HEK293T (cell line): ENCODE data around the gene FARP2.

Experiments used
- BHLHE40 ChIP-seq: fragments of 450-650 bp; IDR thresholded peaks from 2 replicates; pipeline ENCODE4 v1.6.1; 2016; ENCODE audit warnings: mild to moderate bottlenecking, moderate library complexity, borderline replicate concordance
- ELF4 ChIP-seq: fragments of 450-650 bp; IDR thresholded peaks from 2 replicates; pipeline ENCODE4 v1.6.1; 2017; ENCODE audit warnings: antibody characterized with exemption
- FOXA1 ChIP-seq: fragments of 450-650 bp; IDR thresholded peaks from 2 replicates; pipeline ENCODE4 v1.6.1; 2016; ENCODE audit warnings: mild to moderate bottlenecking
- FOXK2 ChIP-seq: fragments of 450-650 bp; IDR thresholded peaks from 2 replicates; pipeline ENCODE4 v1.6.1; 2016; ENCODE audit warnings: mild to moderate bottlenecking
- FOXM1 ChIP-seq: fragments of 450-650 bp; IDR thresholded peaks from 2 replicates; pipeline ENCODE4 v1.6.1; 2017; ENCODE audit warnings: mild to moderate bottlenecking, borderline replicate concordance
- HDGF ChIP-seq: fragments of 450-650 bp; IDR thresholded peaks from 2 replicates; pipeline ENCODE4 v1.6.1; 2017; ENCODE audit warnings: antibody characterized with exemption, borderline replicate concordance
- LEF1 ChIP-seq: fragments of 450-650 bp; IDR thresholded peaks from 2 replicates; pipeline ENCODE4 v1.6.1; 2017; ENCODE audit warnings: mild to moderate bottlenecking, borderline replicate concordance
- NFRKB ChIP-seq: fragments of 450-650 bp; IDR thresholded peaks from 2 replicates; pipeline ENCODE4 v1.6.1; 2016; ENCODE audit warnings: mild to moderate bottlenecking, moderate library complexity
- PKNOX1 ChIP-seq: fragments of 450-650 bp; IDR thresholded peaks from 2 replicates; pipeline ENCODE4 v1.6.1; 2016
- SP1 ChIP-seq: fragments of 450-650 bp; IDR thresholded peaks from 2 replicates; pipeline ENCODE4 v1.6.1; 2017
- SUZ12 ChIP-seq: fragments of 450-650 bp; IDR thresholded peaks from 2 replicates; pipeline ENCODE4 v1.6.1; 2016; ENCODE audit warnings: mild to moderate bottlenecking
- TARDBP ChIP-seq: fragments of 450-650 bp; IDR thresholded peaks from 2 replicates; pipeline ENCODE4 v1.6.1; 2016
- ZNF384 ChIP-seq: fragments of 450-650 bp; IDR thresholded peaks from 2 replicates; pipeline ENCODE4 v1.6.1; 2016

- TF ChIP-seq SP1 = no peak
- TF ChIP-seq FOXM1 = no peak
- TF ChIP-seq BHLHE40 = no peak
- no peak for TF ChIP-seq ZNF384
- no peak for TF ChIP-seq LEF1
- TF ChIP-seq FOXK2 = no peak
- no peak for TF ChIP-seq TARDBP
- no peak for TF ChIP-seq PKNOX1
- no peak for TF ChIP-seq FOXA1
- no peak for TF ChIP-seq SUZ12
- no peak for TF ChIP-seq NFRKB
- no peak for TF ChIP-seq ELF4
- TF ChIP-seq HDGF = no peak
Measured at GRCh38 chr2:241393524-241394196, 37.6 kb downstream of the FARP2 start.
